Trophoblast cell (in vitro differentiated cells and primary cell): ENCODE data around the gene RPLP2.

Source experiments
- DNase-seq, 2 donors: peaks; one replicate each; pipeline ENCODE4 v3.0.0-alpha.2; 2016
- H2AFZ ChIP-seq: 2 replicates; pipeline ENCODE4 v1.6.1; 2013; ENCODE audit warnings: low read length, moderate library complexity, mild to moderate bottlenecking; ENCODE audit not compliant: insufficient read depth, poor library complexity
- H2AK5ac ChIP-seq: 2 replicates; pipeline ENCODE4 v1.6.1; 2013; ENCODE audit warnings: mild to moderate bottlenecking, low read length
- H2BK120ac ChIP-seq: 2 replicates; pipeline ENCODE4 v1.6.1; 2013; ENCODE audit warnings: low read length, mild to moderate bottlenecking, moderate library complexity; ENCODE audit not compliant: insufficient read depth, poor library complexity
- H2BK12ac ChIP-seq: 2 replicates; pipeline ENCODE4 v1.6.1; 2013; ENCODE audit warnings: mild to moderate bottlenecking, low read length, moderate library complexity
- H2BK5ac ChIP-seq: 2 replicates; pipeline ENCODE4 v1.6.1; 2013; ENCODE audit warnings: low read length, low read depth, moderate library complexity, mild to moderate bottlenecking; ENCODE audit not compliant: poor library complexity
- H3K14ac ChIP-seq: 2 replicates; pipeline ENCODE4 v1.6.1; 2013; ENCODE audit warnings: mild to moderate bottlenecking, low read length
- H3K18ac ChIP-seq: 2 replicates; pipeline ENCODE4 v1.6.1; 2013; ENCODE audit warnings: mild to moderate bottlenecking, low read length
- H3K23ac ChIP-seq: 2 replicates; pipeline ENCODE4 v1.6.1; 2013; ENCODE audit warnings: low read length
- H3K27ac ChIP-seq: 2 replicates; pipeline ENCODE4 v1.5.1; 2013; ENCODE audit warnings: low read depth, mild to moderate bottlenecking, inconsistent platforms, low read length, moderate library complexity
- H3K27me3 ChIP-seq: 2 replicates; pipeline ENCODE4 v1.6.1; 2013; ENCODE audit warnings: inconsistent platforms, mild to moderate bottlenecking, low read length, moderate library complexity; ENCODE audit not compliant: insufficient read depth
- H3K36me3 ChIP-seq, 2 experiments: 1 replicate in 1 of 2; 2 replicates in 1 of 2; pipeline ENCODE4 v1.6.1; 2013; ENCODE audit warnings: low read length in 2 of 2, mild to moderate bottlenecking in 2 of 2, moderate library complexity in 1 of 2; ENCODE audit not compliant: insufficient read depth in 2 of 2, control insufficient read depth in 1 of 2
- H3K4ac ChIP-seq: 2 replicates; pipeline ENCODE4 v1.6.1; 2013; ENCODE audit warnings: low read depth, mild to moderate bottlenecking, low read length, moderate library complexity
- H3K4me1 ChIP-seq, 2 experiments: 1 replicate in 1 of 2; 2 replicates in 1 of 2; pipeline ENCODE4 v1.6.1; 2013; ENCODE audit warnings: low read length in 2 of 2, mild to moderate bottlenecking in 2 of 2, moderate library complexity in 1 of 2; ENCODE audit not compliant: insufficient read depth in 2 of 2, control insufficient read depth in 1 of 2
- H3K4me2 ChIP-seq: 2 replicates; pipeline ENCODE4 v1.6.1; 2013; ENCODE audit warnings: inconsistent platforms, mild to moderate bottlenecking, low read length, moderate library complexity
- H3K4me3 ChIP-seq: 2 replicates; pipeline ENCODE4 v1.5.1; 2013; ENCODE audit warnings: mild to moderate bottlenecking, low read depth, low read length, inconsistent platforms
- H3K79me1 ChIP-seq: one replicate; pipeline ENCODE4 v1.6.1; 2013; ENCODE audit warnings: low read length
- H3K79me2 ChIP-seq: 2 replicates; pipeline ENCODE4 v1.6.1; 2013; ENCODE audit warnings: low read length, mild to moderate bottlenecking; ENCODE audit not compliant: control insufficient read depth, insufficient read depth, poor library complexity
- H3K9ac ChIP-seq: 2 replicates; pipeline ENCODE4 v1.6.1; 2013; ENCODE audit warnings: mild to moderate bottlenecking, low read length
- H3K9me3 ChIP-seq: 2 replicates; pipeline ENCODE4 v1.6.1; 2013; ENCODE audit warnings: low read depth, mild to moderate bottlenecking, control low read depth, inconsistent platforms, low read length; ENCODE audit not compliant: insufficient read depth
- H4K12ac ChIP-seq: 2 replicates; pipeline ENCODE4 v1.6.1; 2013; ENCODE audit warnings: low read depth, mild to moderate bottlenecking, low read length, moderate library complexity
- H4K8ac ChIP-seq: 2 replicates; pipeline ENCODE4 v1.6.1; 2013; ENCODE audit warnings: low read depth, mild to moderate bottlenecking, low read length, moderate library complexity
- H4K91ac ChIP-seq: one replicate; pipeline ENCODE4 v1.6.1; 2013; ENCODE audit warnings: low read depth, mild to moderate bottlenecking, low read length, moderate library complexity
- WGBS: extraction: QIAGEN DNeasy Blood & Tissue Kit; methylation state at CpG from one replicate; pipeline ENCODE4 v1.1.7; 2013; ENCODE audit warnings: missing lambda C conversion rate; ENCODE audit not compliant: insufficient read length, insufficient coverage; ENCODE audit errors: extremely low coverage; 5-methylcytosine and 5-hydroxymethylcytosine counted together

The RPLP2 gene

GRCh38 chr11:855796-856195 lies 46.0 kb downstream of the RPLP2 start:
- Histone ChIP-seq H2BK120ac (no peak overlapping the region), H2AFZ (no peak overlapping the region)
- no CpG with 5 or more reads among the region's 12 CpGs for WGBS

GRCh38 chr11:856397-856796 lies 46.6 kb downstream of the RPLP2 start:
- Histone ChIP-seq H3K18ac (no peak overlapping the region), H3K79me2 (no peaks in the 10 kb centered on the region), H2BK120ac (no peak overlapping the region), H4K8ac (no peak overlapping the region), H3K79me1 (no peaks in the 10 kb centered on the region), H3K9ac (no peak overlapping the region), H2BK5ac (no peak overlapping the region), H3K23ac (no peak overlapping the region), H3K4me3 (no peak overlapping the region), H2BK12ac (no peak overlapping the region), H2AK5ac (no peak overlapping the region), H4K91ac (no peak overlapping the region), H3K36me3 (no peaks in the 10 kb centered on the region), H3K27ac (no peak overlapping the region), H3K4ac (no peak overlapping the region), H3K4me2 (no peak overlapping the region), H3K4me1 (no peaks in the 10 kb centered on the region), H4K12ac (no peak overlapping the region), H3K14ac (no peak overlapping the region), H2AFZ (no peak overlapping the region), H3K27me3 (no peaks in the 10 kb centered on the region), H3K9me3 (no peaks in the 10 kb centered on the region)
- DNase-seq = no peak
- no CpG with 5 or more reads among the region's 8 CpGs for WGBS

More at GRCh38 chr11:855796-856195, 46.0 kb downstream of the RPLP2 start:
- Histone ChIP-seq H3K27ac (no peak overlapping the region), H3K14ac (no peak overlapping the region), H3K36me3 (no peaks in the 10 kb centered on the region), H3K4me2 (no peak overlapping the region), H3K23ac (no peak overlapping the region), H3K27me3 (peaks cover 2% of the 10 kb centered on the region), H3K4me1 (no peaks in the 10 kb centered on the region), H3K4ac (no peak overlapping the region), H3K79me1 (no peaks in the 10 kb centered on the region), H3K4me3 (no peak overlapping the region), H2BK5ac (no peak overlapping the region), H2BK12ac (no peak overlapping the region), H4K12ac (no peak overlapping the region), H4K8ac (no peak overlapping the region), H3K79me2 (no peaks in the 10 kb centered on the region), H2AK5ac (no peak overlapping the region), H3K9me3 (no peaks in the 10 kb centered on the region), H4K91ac (no peak overlapping the region), H3K9ac (no peak overlapping the region), H3K18ac (no peak overlapping the region)
- no peak for DNase-seq

- Histone ChIP-seq H3K4me1 (no peaks in the 10 kb centered on the region), H2BK12ac (no peak overlapping the region), H3K4me2 (no peak overlapping the region), H2BK5ac (no peak overlapping the region), H3K79me1 (no peaks in the 10 kb centered on the region), H3K79me2 (no peaks in the 10 kb centered on the region), H3K27ac (no peak overlapping the region), H2AK5ac (no peak overlapping the region), H4K91ac (no peak overlapping the region), H3K14ac (no peak overlapping the region), H2AFZ (no peak overlapping the region), H3K18ac (no peak overlapping the region), H3K9ac (no peak overlapping the region), H2BK120ac (no peak overlapping the region), H3K23ac (no peak overlapping the region), H3K9me3 (no peaks in the 10 kb centered on the region), H3K36me3 (no peaks in the 10 kb centered on the region), H3K4ac (no peak overlapping the region), H3K4me3 (peak overlapping the region; percentile 6), H4K8ac (no peak overlapping the region), H3K27me3 (no peaks in the 10 kb centered on the region), H4K12ac (no peak overlapping the region)
- WGBS = no CpG with 5 or more reads among the region's 27 CpGs
- no peak for DNase-seq
Observed at GRCh38 chr11:858053-858761, 48.4 kb downstream of the RPLP2 start.

GRCh38 chr11:858762-859339 lies 49.1 kb downstream of the RPLP2 start:
- no CpG with 5 or more reads among the region's 37 CpGs for WGBS
- no peaks in the 10 kb centered on the region for H3K79me1 ChIP-seq
- no peak overlapping the region for H4K12ac ChIP-seq
- H2AFZ ChIP-seq = no peak overlapping the region
- no peak overlapping the region for H3K4me2 ChIP-seq
- no peak overlapping the region for H4K8ac ChIP-seq
- H3K4me3 ChIP-seq = peak overlapping the region; percentile 6
- H3K18ac ChIP-seq = no peak overlapping the region
- no peak overlapping the region for H3K23ac ChIP-seq
- no peak overlapping the region for H2BK120ac ChIP-seq
- H2BK5ac ChIP-seq = no peak overlapping the region
- H3K9me3 ChIP-seq = no peaks in the 10 kb centered on the region
- H2AK5ac ChIP-seq = no peak overlapping the region
- H4K91ac ChIP-seq = no peak overlapping the region
- H3K9ac ChIP-seq = no peak overlapping the region
- DNase-seq = no peak
- no peaks in the 10 kb centered on the region for H3K4me1 ChIP-seq
- H3K14ac ChIP-seq = no peak overlapping the region
- H3K27ac ChIP-seq = no peak overlapping the region
- H3K36me3 ChIP-seq = no peaks in the 10 kb centered on the region
- no peak overlapping the region for H3K4ac ChIP-seq
- no peaks in the 10 kb centered on the region for H3K79me2 ChIP-seq
- H2BK12ac ChIP-seq = no peak overlapping the region
- no peaks in the 10 kb centered on the region for H3K27me3 ChIP-seq
